CD14-positive monocyte (primary cell): ENCODE data around the gene ABCA4. TPM values are rescaled to one million over a fixed set of nuclear protein-coding genes. Genes with fewer than 3 reads are reported as not detected.

Experiments used
- DNase-seq, 3 donors: peaks; one replicate each; pipeline ENCODE4 v3.0.0-alpha.2; 2011 to 2022
- H2AFZ ChIP-seq: 2 replicates; pipeline ENCODE4 v1.6.0; 2012; ENCODE audit warnings: mild to moderate bottlenecking, low read depth, low read length, inconsistent platforms; ENCODE audit not compliant: insufficient read depth, poor library complexity, severe bottlenecking
- H3K27ac ChIP-seq, 2 donors: 1 replicate in 1 of 2; 2 replicates in 1 of 2; pipeline ENCODE4 v1.5.1; 2012 to 2013; ENCODE audit warnings: low read length in 2 of 2, control low read depth in 1 of 2, inconsistent platforms in 1 of 2, low read depth in 1 of 2, mild to moderate bottlenecking in 1 of 2
- H3K27me3 ChIP-seq, 2 donors: one replicate each; pipeline versions ENCODE4 v1.6.0 to v1.6.1; 2011 to 2013; ENCODE audit warnings: low read length in 2 of 2; ENCODE audit not compliant: control insufficient read depth in 2 of 2, insufficient read depth in 2 of 2
- H3K36me3 ChIP-seq, 2 donors: replicated peaks in 1 of 2; 1 replicate in 1 of 2; 2 replicates in 1 of 2; pipeline versions ENCODE4 v1.5.1 to v1.6.1; 2012 to 2013; ENCODE audit warnings: low read length in 2 of 2, control low read depth in 1 of 2, inconsistent platforms in 1 of 2, mild to moderate bottlenecking in 1 of 2; ENCODE audit not compliant: insufficient read depth in 2 of 2, control insufficient read depth in 1 of 2
- H3K4me1 ChIP-seq, 2 donors: 1 replicate in 1 of 2; 2 replicates in 1 of 2; pipeline versions ENCODE4 v1.5.1 to v1.6.1; 2012 to 2013; ENCODE audit warnings: low read length in 2 of 2, control low read depth in 1 of 2, inconsistent platforms in 1 of 2, mild to moderate bottlenecking in 1 of 2, moderate library complexity in 1 of 2; ENCODE audit not compliant: insufficient read depth in 2 of 2, control insufficient read depth in 1 of 2
- H3K4me2 ChIP-seq: replicated peaks from 2 replicates; pipeline ENCODE3; 2012; ENCODE audit warnings: low read length, moderate library complexity, mild to moderate bottlenecking; ENCODE audit not compliant: poor library complexity, severe bottlenecking; ENCODE audit errors: extremely low read depth
- H3K4me3 ChIP-seq, 3 experiments: fragments of 200-600 bp in 1 of 3; sonication (generic) in 1 of 3; replicated peaks in 1 of 3; 1 replicate in 2 of 3; 2 replicates in 1 of 3; pipeline ENCODE4 v1.5.1; 2011 to 2013; ENCODE audit warnings: low read length in 3 of 3, mild to moderate bottlenecking in 3 of 3, control low read depth in 2 of 3, low read depth in 2 of 3, inconsistent platforms in 1 of 3, moderate library complexity in 1 of 3
- H3K79me2 ChIP-seq: 2 replicates; pipeline ENCODE4 v1.6.0; 2012; ENCODE audit warnings: mild to moderate bottlenecking, control low read depth, inconsistent platforms, low read length, moderate library complexity; ENCODE audit not compliant: insufficient read depth
- H3K9ac ChIP-seq: 2 replicates; pipeline ENCODE4 v1.6.0; 2017; ENCODE audit warnings: low read length, mild to moderate bottlenecking; ENCODE audit not compliant: insufficient read depth, poor library complexity, severe bottlenecking
- H3K9me3 ChIP-seq, 2 donors: replicated peaks in 1 of 2; 1 replicate in 1 of 2; 2 replicates in 1 of 2; pipeline versions ENCODE4 v1.5.1 to v1.6.1; 2012 to 2013; ENCODE audit warnings: low read length in 2 of 2, control low read depth in 1 of 2; ENCODE audit not compliant: control insufficient read depth in 1 of 2, insufficient read depth in 1 of 2
- H4K20me1 ChIP-seq: 2 replicates; pipeline ENCODE4 v1.6.0; 2012; ENCODE audit warnings: mild to moderate bottlenecking, low read length, control low read depth, moderate library complexity; ENCODE audit not compliant: insufficient read depth
- H3K27ac Mint-ChIP-seq, 7 donors: one replicate each; pipeline ENCODE4 v1.8.0; 2020; ENCODE audit warnings: mild to moderate bottlenecking in 7 of 7, mixed read lengths in 7 of 7, moderate library complexity in 6 of 7, inconsistent platforms in 2 of 7
- H3K27me3 Mint-ChIP-seq, 3 donors: one replicate each; pipeline ENCODE4 v1.8.0; 2021 to 2022; ENCODE audit warnings: low read depth in 3 of 3, mild to moderate bottlenecking in 3 of 3, mixed read lengths in 3 of 3, moderate library complexity in 3 of 3, inconsistent platforms in 1 of 3
- H3K36me3 Mint-ChIP-seq, 2 donors: one replicate each; pipeline ENCODE4 v1.8.0; 2020; ENCODE audit warnings: mixed read lengths in 2 of 2, inconsistent platforms in 1 of 2, mild to moderate bottlenecking in 1 of 2
- H3K4me1 Mint-ChIP-seq: one replicate; pipeline ENCODE4 v1.8.0; 2020; ENCODE audit warnings: mild to moderate bottlenecking, mixed read lengths
- H3K4me3 Mint-ChIP-seq, 2 donors: one replicate each; pipeline ENCODE4 v1.8.0; 2020; ENCODE audit warnings: mild to moderate bottlenecking in 2 of 2, mixed read lengths in 2 of 2, moderate library complexity in 1 of 2
- H3K9me3 Mint-ChIP-seq, 7 donors: one replicate each; pipeline ENCODE4 v1.8.0; 2020 to 2022; ENCODE audit warnings: mixed read lengths in 7 of 7, mild to moderate bottlenecking in 6 of 7, moderate library complexity in 6 of 7, inconsistent platforms in 2 of 7
- CTCF ChIP-seq: fragments of 200-600 bp; IDR thresholded peaks from one replicate; pipeline ENCODE4 v1.8.0; 2022; ENCODE audit warnings: antibody characterized with exemption, mild to moderate bottlenecking
- WGBS: methylation state at CpG from one replicate; pipeline ENCODE4 v1.1.5; 2013; ENCODE audit warnings: missing lambda C conversion rate; ENCODE audit not compliant: insufficient coverage; 5-methylcytosine and 5-hydroxymethylcytosine counted together
- intact Hi-C, 2 donors: fragments of 100-400 bp; cut with micrococcal nuclease; formaldehyde crosslinking; loops; one replicate each; pipeline versions ENCODE4 v1.15.0 to v1.15.1; 2023
- polyA plus RNA-seq, 3 donors: library from polyadenylated mRNA; depleted of rRNA in 1 of 3; unstranded in 2 of 3; stranded (reverse) in 1 of 3; fragments of 300-500 nt in 2 of 3; fragments of >200 nt in 1 of 3; fragmentation: Illumina TruSeq in 2 of 3; gene quantifications; 1 replicate in 2 of 3; 2 replicates in 1 of 3; pipeline ENCODE4 v1.2.3, GENCODE V29; 2012 to 2021

Gene ABCA4
- polyA plus RNA-seq, 3 donors: not detected

- Histone ChIP-seq H3K27me3 (peaks cover 0 to 2% of the 10 kb centered on the region in 2 donors), H3K4me3 (no peak overlapping the region), H3K9me3 (no peaks in the 10 kb centered on the region), H3K36me3 (no peaks in the 10 kb centered on the region), H3K9ac (no peak overlapping the region), H3K79me2 (no peaks in the 10 kb centered on the region), H3K4me1 (no peaks in the 10 kb centered on the region), H2AFZ (no peak overlapping the region), H3K4me2 (no peak overlapping the region), H4K20me1 (no peaks in the 10 kb centered on the region), H3K27ac (no peak overlapping the region)
- TF ChIP-seq CTCF: no peak
- 92% methylated on average over 7 of the region's 7 CpGs for WGBS
- DNase-seq: no peak
- no peaks in the 10 kb centered on the region for H3K4me1 Mint-ChIP-seq
- no peak overlapping the region for H3K4me3 Mint-ChIP-seq
- no peaks in the 10 kb centered on the region for H3K9me3 Mint-ChIP-seq
- H3K36me3 Mint-ChIP-seq: no peaks in the 10 kb centered on the region
- intact Hi-C loops: no loop called here
- peak overlapping the region in 1 of 7 donors; percentile 31 for H3K27ac Mint-ChIP-seq
- H3K27me3 Mint-ChIP-seq: peaks cover 3 to 4% (median 3%) of the 10 kb centered on the region in 3 donors
Observed at GRCh38 chr1:93979040-93979717, 141.8 kb downstream of the ABCA4 start.

- DNase-seq: no peak
- Histone ChIP-seq H3K9ac (no peak overlapping the region), H3K27ac (no peak overlapping the region), H3K27me3 (peaks cover 0 to 2% of the 10 kb centered on the region in 2 donors), H3K4me1 (no peaks in the 10 kb centered on the region), H3K4me2 (no peak overlapping the region), H3K4me3 (no peak overlapping the region), H3K36me3 (no peaks in the 10 kb centered on the region), H3K9me3 (no peaks in the 10 kb centered on the region), H2AFZ (no peak overlapping the region), H3K79me2 (no peaks in the 10 kb centered on the region), H4K20me1 (no peaks in the 10 kb centered on the region)
- WGBS: no CpG with 5 or more reads among the region's 1 CpG
- Mint-ChIP-seq H3K27ac (no peak overlapping the region), H3K9me3 (no peaks in the 10 kb centered on the region), H3K4me3 (no peak overlapping the region), H3K4me1 (no peaks in the 10 kb centered on the region), H3K27me3 (peaks cover 3 to 5% (median 4%) of the 10 kb centered on the region in 3 donors), H3K36me3 (no peaks in the 10 kb centered on the region)
- no peak for TF ChIP-seq CTCF
- intact Hi-C loops: no loop called here
Observed at GRCh38 chr1:93977598-93977945, 143.4 kb downstream of the ABCA4 start.
